Activated T-cell treated with anti-CD3 and anti-CD28 coated beads, Interleukin-2, amount 50 U/mL, for 4 hours (primary cell): Measurements from ENCODE around the gene RAVER2. TPM values are rescaled to one million over a fixed set of nuclear protein-coding genes. Genes with fewer than 3 reads are reported as not detected.
"Not testable (repeated sequence)": the region's sequence is repeated elsewhere in the genome, so short reads cannot be mapped to it uniquely, and the experiment has no call there.

Source experiments
- ATAC-seq, 2 donors: fragments of 200-7000 bp; cut with Tn5 transposase; one replicate each; pipeline ENCODE4 v1.10.0; 2021
- DNase-seq: peaks from one replicate; pipeline ENCODE4 v3.0.0-alpha.2; 2020
- H3K27me3 Mint-ChIP-seq: one replicate; pipeline ENCODE4 v1.8.0; 2021; ENCODE audit warnings: low read depth, mixed read lengths
- H3K36me3 Mint-ChIP-seq: one replicate; pipeline ENCODE4 v1.8.0; 2022; ENCODE audit warnings: mixed read lengths; ENCODE audit not compliant: insufficient read depth
- H3K4me1 Mint-ChIP-seq: one replicate; pipeline ENCODE4 v1.8.0; 2021; ENCODE audit warnings: low read depth, mixed read lengths
- H3K4me3 Mint-ChIP-seq: one replicate; pipeline ENCODE4 v1.8.0; 2021; ENCODE audit warnings: mild to moderate bottlenecking, moderate library complexity, mixed read lengths
- H3K9me3 Mint-ChIP-seq: one replicate; pipeline ENCODE4 v1.8.0; 2021; ENCODE audit warnings: mixed read lengths
- total RNA-seq, 3 donors: library from RNA; stranded (reverse); gene quantifications; one replicate each; pipeline ENCODE4 v1.2.1, GENCODE V29; 2021

Gene RAVER2
- total RNA-seq, 3 donors from 2014 or later = 1.2 to 1.8 (median 1.3) TPM

GRCh38 chr1:64734287-64734652 lies 10.6 kb upstream of the RAVER2 start:
- Mint-ChIP-seq H3K9me3 (no peaks in the 10 kb centered on the region), H3K36me3 (no peaks in the 10 kb centered on the region), H3K4me3 (no peak overlapping the region), H3K27me3 (peaks cover 5% of the 10 kb centered on the region), H3K4me1 (no peaks in the 10 kb centered on the region)
- DNase-seq = no peak
- no peak for ATAC-seq

DNA sequence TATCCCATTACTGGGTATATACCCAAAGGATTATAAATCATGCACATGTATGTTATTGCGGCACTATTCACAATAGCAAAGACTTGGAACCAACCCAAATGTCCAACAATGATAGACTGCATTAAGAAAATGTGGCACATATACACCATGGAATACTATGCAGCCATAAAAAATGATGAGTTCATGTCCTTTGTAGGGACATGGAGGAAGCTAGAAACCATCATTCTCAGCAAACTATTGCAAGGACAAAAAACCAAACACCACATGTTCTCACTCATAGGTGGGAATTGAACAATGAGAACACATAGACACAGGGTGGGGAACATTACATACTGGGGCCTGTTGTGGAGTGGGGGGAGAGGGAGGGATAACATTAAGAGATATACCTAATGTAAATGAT lies 4.2 kb upstream of the RAVER2 start:
- peaks cover 13% of the 10 kb centered on the region for H3K4me1 Mint-ChIP-seq
- not testable (repeated sequence) for H3K9me3 Mint-ChIP-seq, H3K36me3 Mint-ChIP-seq, ATAC-seq, H3K27me3 Mint-ChIP-seq, DNase-seq, H3K4me3 Mint-ChIP-seq

- Mint-ChIP-seq H3K4me3 (peak overlapping the region; percentile 72), H3K9me3 (no peaks in the 10 kb centered on the region), H3K27me3 (peaks cover 2% of the 10 kb centered on the region), H3K36me3 (no peaks in the 10 kb centered on the region), H3K4me1 (peaks cover 17% of the 10 kb centered on the region)
- DNase-seq (no peak), ATAC-seq (no peak)
Measured at GRCh38 chr1:64743954-64744491, 852 bp upstream of the RAVER2 start.

DNA sequence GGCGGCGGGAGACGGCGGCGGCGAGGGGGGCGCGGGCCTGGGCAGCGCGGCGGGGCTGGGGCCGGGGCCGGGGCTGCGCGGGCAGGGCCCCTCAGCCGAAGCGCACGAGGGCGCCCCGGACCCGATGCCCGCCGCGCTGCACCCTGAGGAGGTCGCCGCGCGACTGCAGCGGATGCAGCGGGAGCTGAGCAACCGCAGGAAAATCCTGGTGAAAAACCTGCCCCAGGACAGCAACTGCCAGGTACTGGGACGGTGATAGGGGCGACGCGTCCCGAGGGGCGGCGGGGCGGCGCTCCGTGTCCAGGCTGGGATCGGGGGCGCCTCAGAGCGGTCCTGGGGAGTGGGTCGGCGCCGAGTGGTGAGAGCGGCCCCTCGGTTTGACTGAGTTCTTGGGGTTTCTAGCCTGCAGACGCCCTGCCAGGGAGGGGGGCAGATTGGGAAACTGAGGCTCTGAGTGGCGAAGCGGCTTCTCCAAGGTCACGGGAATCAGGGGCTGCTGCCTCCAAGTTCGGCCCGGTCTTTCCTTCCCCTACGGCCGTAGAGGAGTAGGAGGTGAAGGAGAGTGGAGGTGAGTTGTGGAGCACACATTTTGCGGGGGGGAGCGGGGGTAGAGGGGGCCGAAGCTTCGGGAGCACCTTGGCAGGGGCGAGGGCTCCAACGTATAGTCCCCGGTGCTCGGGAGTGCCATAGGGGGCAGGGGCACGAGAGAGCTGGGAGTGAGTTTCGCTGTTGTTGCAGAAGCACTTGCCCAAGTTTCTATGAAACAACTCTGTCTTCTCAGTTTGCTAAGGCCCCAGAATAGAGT lies 508 bp downstream of the RAVER2 start:
- DNase-seq = no peak
- ATAC-seq = peak; percentile 30 to 56

GRCh38 chr1:64745986-64746940 lies 1.4 kb downstream of the RAVER2 start:
- peaks cover 17% of the 10 kb centered on the region for H3K4me1 Mint-ChIP-seq
- no peaks in the 10 kb centered on the region for H3K36me3 Mint-ChIP-seq
- no peaks in the 10 kb centered on the region for H3K9me3 Mint-ChIP-seq
- peaks cover 2% of the 10 kb centered on the region for H3K27me3 Mint-ChIP-seq
- peak overlapping the region; percentile 79 for H3K4me3 Mint-ChIP-seq
- DNase-seq (no peak), ATAC-seq (no peak)

More for the DNA sequence above, 508 bp downstream of the RAVER2 start:
- H3K27me3 Mint-ChIP-seq = peaks cover 2% of the 10 kb centered on the region
- peaks cover 17% of the 10 kb centered on the region for H3K4me1 Mint-ChIP-seq
- no peaks in the 10 kb centered on the region for H3K36me3 Mint-ChIP-seq
- H3K4me3 Mint-ChIP-seq = peak overlapping the region; percentile 79
- no peaks in the 10 kb centered on the region for H3K9me3 Mint-ChIP-seq

- DNase-seq (no peak), ATAC-seq (no peak)
- Mint-ChIP-seq H3K9me3 (no peaks in the 10 kb centered on the region), H3K4me1 (peaks cover 17% of the 10 kb centered on the region), H3K4me3 (no peak overlapping the region), H3K36me3 (no peaks in the 10 kb centered on the region), H3K27me3 (peaks cover 2% of the 10 kb centered on the region)
Measured at GRCh38 chr1:64748222-64748621, 3.3 kb downstream of the RAVER2 start.

GRCh38 chr1:64748706-64749105 lies 3.8 kb downstream of the RAVER2 start:
- H3K4me1 Mint-ChIP-seq = peaks cover 13% of the 10 kb centered on the region
- H3K9me3 Mint-ChIP-seq = no peaks in the 10 kb centered on the region
- no peaks in the 10 kb centered on the region for H3K36me3 Mint-ChIP-seq
- no peak overlapping the region for H3K4me3 Mint-ChIP-seq
- ATAC-seq (no peak), DNase-seq (no peak)
- H3K27me3 Mint-ChIP-seq = no peaks in the 10 kb centered on the region

GRCh38 chr1:64750092-64750491 lies 5.2 kb downstream of the RAVER2 start:
- H3K27me3 Mint-ChIP-seq = no peaks in the 10 kb centered on the region
- no peak overlapping the region for H3K4me3 Mint-ChIP-seq
- no peak for ATAC-seq
- no peaks in the 10 kb centered on the region for H3K36me3 Mint-ChIP-seq
- H3K9me3 Mint-ChIP-seq = no peaks in the 10 kb centered on the region
- DNase-seq = no peak
- peaks cover 7% of the 10 kb centered on the region for H3K4me1 Mint-ChIP-seq

- Mint-ChIP-seq H3K4me3 (no peak overlapping the region), H3K4me1 (peaks cover 2% of the 10 kb centered on the region), H3K36me3 (no peaks in the 10 kb centered on the region), H3K27me3 (no peaks in the 10 kb centered on the region), H3K9me3 (no peaks in the 10 kb centered on the region)
- ATAC-seq = no peak
- no peak for DNase-seq
Measured at GRCh38 chr1:64750875-64751274, 6.0 kb downstream of the RAVER2 start.

- Mint-ChIP-seq H3K4me3 (no peak overlapping the region), H3K9me3 (peaks cover 5% of the 10 kb centered on the region), H3K36me3 (no peaks in the 10 kb centered on the region), H3K4me1 (no peaks in the 10 kb centered on the region), H3K27me3 (no peaks in the 10 kb centered on the region)
- ATAC-seq = no peak
- no peak for DNase-seq
Measured at GRCh38 chr1:64754173-64754572, 9.3 kb downstream of the RAVER2 start.

- no peak for ATAC-seq
- H3K4me1 Mint-ChIP-seq = no peaks in the 10 kb centered on the region
- H3K9me3 Mint-ChIP-seq = peaks cover 5% of the 10 kb centered on the region
- DNase-seq = no peak
- H3K4me3 Mint-ChIP-seq = no peak overlapping the region
- H3K27me3 Mint-ChIP-seq = no peaks in the 10 kb centered on the region
- H3K36me3 Mint-ChIP-seq = no peaks in the 10 kb centered on the region
Measured at GRCh38 chr1:64755361-64755760, 10.5 kb downstream of the RAVER2 start.

- Mint-ChIP-seq H3K4me3 (no peak overlapping the region), H3K36me3 (no peaks in the 10 kb centered on the region), H3K27me3 (no peaks in the 10 kb centered on the region), H3K9me3 (peaks cover 5% of the 10 kb centered on the region), H3K4me1 (no peaks in the 10 kb centered on the region)
- DNase-seq = no peak
- ATAC-seq = no peak
Measured at GRCh38 chr1:64756770-64757169, 11.9 kb downstream of the RAVER2 start.

DNA sequence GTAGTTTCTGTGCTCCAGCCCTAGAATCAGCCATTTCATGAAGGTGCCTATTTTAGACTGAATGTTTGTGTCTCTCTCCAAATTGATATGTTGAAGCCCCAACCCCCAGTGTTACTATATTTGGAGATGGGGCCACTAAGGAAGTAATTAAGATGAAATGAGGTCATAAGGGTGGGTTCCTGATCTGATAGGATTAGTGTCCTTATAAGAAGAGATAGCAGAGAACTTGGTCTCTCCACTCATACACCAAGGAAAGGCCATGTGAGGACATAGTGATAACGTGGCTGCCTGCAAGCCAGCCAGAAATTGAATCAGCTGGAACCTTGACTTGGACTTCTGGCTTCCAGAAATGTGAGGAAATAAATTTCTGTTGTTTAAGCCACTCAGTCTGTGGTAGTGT lies 12.3 kb downstream of the RAVER2 start:
- peaks cover 5% of the 10 kb centered on the region for H3K9me3 Mint-ChIP-seq
- no peaks in the 10 kb centered on the region for H3K27me3 Mint-ChIP-seq

DNA sequence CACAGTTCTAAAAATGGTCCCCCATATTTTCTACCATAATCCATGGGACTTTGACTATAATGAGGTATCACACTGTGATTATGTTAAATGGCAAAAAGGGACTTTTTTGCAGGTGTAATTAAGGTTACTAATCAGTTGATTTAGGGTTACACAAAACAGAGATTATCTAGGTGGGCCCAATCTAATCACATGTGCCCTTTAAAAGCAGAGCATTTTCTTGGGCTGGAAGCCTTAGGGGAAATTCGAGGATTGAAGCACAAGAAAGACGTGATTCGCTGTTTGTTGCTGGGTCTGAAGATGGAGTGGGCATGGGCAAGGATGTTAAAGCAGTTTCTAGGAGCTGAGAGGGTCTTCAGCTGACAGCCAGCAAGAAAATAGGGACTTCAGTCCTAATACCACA lies 13.4 kb downstream of the RAVER2 start:
- Mint-ChIP-seq H3K27me3 (no peaks in the 10 kb centered on the region), H3K4me3 (no peak overlapping the region), H3K9me3 (peaks cover 5% of the 10 kb centered on the region), H3K4me1 (no peaks in the 10 kb centered on the region), H3K36me3 (no peaks in the 10 kb centered on the region)
- ATAC-seq = no peak
- no peak for DNase-seq

More for the DNA sequence above, 12.3 kb downstream of the RAVER2 start:
- Mint-ChIP-seq H3K4me3 (no peak overlapping the region), H3K4me1 (no peaks in the 10 kb centered on the region), H3K36me3 (no peaks in the 10 kb centered on the region)
- DNase-seq (no peak), ATAC-seq (no peak)
